HFFc6 (cell line): ENCODE data around the gene ISCU. TPM values are rescaled to one million over a fixed set of nuclear protein-coding genes. Genes with fewer than 3 reads are reported as not detected.
"Not testable (repeated sequence)": the region's sequence is repeated elsewhere in the genome, so short reads cannot be mapped to it uniquely, and the experiment has no call there.

Source experiments
- DNase-seq: peaks from one replicate; pipeline ENCODE4 v3.0.0-alpha.2; 2018
- H3K27ac Mint-ChIP-seq: 2 replicates; pipeline ENCODE4 v1.8.0; 2020; ENCODE audit warnings: mild to moderate bottlenecking, mixed read lengths
- H3K27me3 Mint-ChIP-seq: 2 replicates; pipeline ENCODE4 v1.8.0; 2021; ENCODE audit warnings: mild to moderate bottlenecking, moderate library complexity, mixed read lengths; ENCODE audit not compliant: insufficient read depth
- H3K36me3 Mint-ChIP-seq: 2 replicates; pipeline ENCODE4 v1.8.0; 2021; ENCODE audit warnings: low read depth, mixed read lengths
- H3K4me1 Mint-ChIP-seq: 2 replicates; pipeline ENCODE4 v1.8.0; 2020; ENCODE audit warnings: low read depth, mixed read lengths
- H3K4me3 Mint-ChIP-seq: 2 replicates; pipeline ENCODE4 v1.8.0; 2020; ENCODE audit warnings: mild to moderate bottlenecking, moderate library complexity, mixed read lengths
- H3K9me3 Mint-ChIP-seq: 2 replicates; pipeline ENCODE4 v1.8.0; 2020; ENCODE audit warnings: mild to moderate bottlenecking, mixed read lengths
- total RNA-seq, 6 experiments: library from RNA; stranded (reverse); fragmentation: NEBNext Ultra II Directional; extraction: Animal tissue kit (Norgen Biotek cat#: 25700); gene quantifications; 2 replicates in 1 of 6; 3 replicates in 5 of 6; pipeline ENCODE4 v1.2.3, GENCODE V29; 2021
- TF ChIP-seq, protein P1 (sequence below): fragments of 200-600 bp; sonication (generic); IDR thresholded peaks from 2 replicates; pipeline ENCODE4 v1.5.0; 2021; ENCODE audit warnings: antibody characterized with exemption, mild to moderate bottlenecking

The ISCU gene
- total RNA-seq, 6 experiments from 2014 or later = 100 to 128 (median 107) TPM

DNA sequence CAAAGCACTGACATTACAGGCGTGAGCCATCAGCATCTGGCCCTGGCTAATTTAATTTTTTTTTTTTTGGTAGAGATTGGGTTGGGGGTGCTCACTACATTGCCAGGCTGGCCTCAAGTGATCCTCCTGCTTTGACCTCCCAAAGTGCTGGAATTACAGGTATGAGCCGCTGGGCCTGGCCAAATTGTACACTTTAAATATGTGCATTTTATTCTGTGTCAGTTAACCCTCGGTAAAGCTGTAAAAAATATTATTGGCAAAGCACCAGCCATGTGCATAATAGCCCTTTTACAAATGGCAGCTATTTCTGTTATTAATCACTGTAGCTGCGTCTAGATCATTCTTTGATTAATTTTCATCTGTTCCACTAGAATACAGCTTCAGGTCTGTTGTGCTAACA is 23.5 kb downstream of the ISCU start:
- Mint-ChIP-seq H3K27ac (no peak overlapping the region), H3K36me3 (no peaks in the 10 kb centered on the region), H3K27me3 (peaks cover 4% of the 10 kb centered on the region), H3K4me1 (peaks cover under 1% of the 10 kb centered on the region), H3K9me3 (no peaks in the 10 kb centered on the region), H3K4me3 (no peak overlapping the region)
- TF ChIP-seq, protein P1, sequence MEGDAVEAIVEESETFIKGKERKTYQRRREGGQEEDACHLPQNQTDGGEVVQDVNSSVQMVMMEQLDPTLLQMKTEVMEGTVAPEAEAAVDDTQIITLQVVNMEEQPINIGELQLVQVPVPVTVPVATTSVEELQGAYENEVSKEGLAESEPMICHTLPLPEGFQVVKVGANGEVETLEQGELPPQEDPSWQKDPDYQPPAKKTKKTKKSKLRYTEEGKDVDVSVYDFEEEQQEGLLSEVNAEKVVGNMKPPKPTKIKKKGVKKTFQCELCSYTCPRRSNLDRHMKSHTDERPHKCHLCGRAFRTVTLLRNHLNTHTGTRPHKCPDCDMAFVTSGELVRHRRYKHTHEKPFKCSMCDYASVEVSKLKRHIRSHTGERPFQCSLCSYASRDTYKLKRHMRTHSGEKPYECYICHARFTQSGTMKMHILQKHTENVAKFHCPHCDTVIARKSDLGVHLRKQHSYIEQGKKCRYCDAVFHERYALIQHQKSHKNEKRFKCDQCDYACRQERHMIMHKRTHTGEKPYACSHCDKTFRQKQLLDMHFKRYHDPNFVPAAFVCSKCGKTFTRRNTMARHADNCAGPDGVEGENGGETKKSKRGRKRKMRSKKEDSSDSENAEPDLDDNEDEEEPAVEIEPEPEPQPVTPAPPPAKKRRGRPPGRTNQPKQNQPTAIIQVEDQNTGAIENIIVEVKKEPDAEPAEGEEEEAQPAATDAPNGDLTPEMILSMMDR = no peak
- DNase-seq = no peak

DNA sequence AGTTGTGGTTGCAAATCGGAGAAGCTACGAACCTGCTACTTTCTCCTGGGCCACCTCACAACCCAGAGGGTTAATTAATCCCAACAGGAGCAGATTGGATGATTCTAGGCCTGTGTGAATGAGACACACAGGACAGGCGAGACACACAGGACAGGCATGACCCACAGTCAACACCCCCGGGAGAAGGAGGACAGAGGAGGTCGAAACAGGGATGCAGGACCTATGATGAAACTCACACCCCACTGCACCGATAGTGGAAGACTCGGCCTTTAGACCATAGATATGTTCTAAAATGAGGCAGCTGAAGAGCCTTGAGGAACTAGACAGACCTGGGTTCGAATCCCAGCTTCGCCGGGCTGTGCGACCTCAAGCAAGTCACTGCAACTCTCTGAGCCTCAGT is 23.9 kb downstream of the ISCU start:
- Mint-ChIP-seq H3K27ac (no peak overlapping the region), H3K9me3 (no peaks in the 10 kb centered on the region), H3K4me1 (no peaks in the 10 kb centered on the region), H3K27me3 (peaks cover 4% of the 10 kb centered on the region), H3K4me3 (no peak overlapping the region), H3K36me3 (no peaks in the 10 kb centered on the region)
- no peak for DNase-seq
- TF ChIP-seq, protein P1 = no peak

DNA sequence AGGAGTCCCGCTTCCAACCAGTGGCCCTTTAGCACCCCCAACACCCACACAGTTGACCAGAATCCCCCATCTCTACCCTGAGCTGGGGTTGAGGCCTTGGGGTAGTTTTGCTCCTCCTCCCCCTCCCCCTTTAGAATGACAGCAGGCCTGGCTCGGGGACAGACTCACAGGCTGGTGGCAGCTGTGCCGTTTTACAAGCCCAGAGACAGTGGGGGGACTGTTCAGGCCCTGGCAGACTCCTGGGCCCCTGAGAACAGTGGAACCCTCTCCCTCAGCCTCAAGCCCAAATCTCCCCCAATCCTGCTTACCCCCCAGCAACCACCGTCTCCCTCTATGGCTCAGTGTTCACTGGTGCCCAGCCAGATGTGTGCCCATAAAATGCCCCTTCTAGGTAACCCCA is 25.4 kb downstream of the ISCU start:
- H3K4me1 Mint-ChIP-seq = no peaks in the 10 kb centered on the region
- H3K4me3 Mint-ChIP-seq = no peak overlapping the region
- no peaks in the 10 kb centered on the region for H3K36me3 Mint-ChIP-seq
- H3K9me3 Mint-ChIP-seq = no peaks in the 10 kb centered on the region
- H3K27ac Mint-ChIP-seq = no peak overlapping the region
- no peak for DNase-seq
- TF ChIP-seq, protein P1 = no peak
- peaks cover 4% of the 10 kb centered on the region for H3K27me3 Mint-ChIP-seq

DNA sequence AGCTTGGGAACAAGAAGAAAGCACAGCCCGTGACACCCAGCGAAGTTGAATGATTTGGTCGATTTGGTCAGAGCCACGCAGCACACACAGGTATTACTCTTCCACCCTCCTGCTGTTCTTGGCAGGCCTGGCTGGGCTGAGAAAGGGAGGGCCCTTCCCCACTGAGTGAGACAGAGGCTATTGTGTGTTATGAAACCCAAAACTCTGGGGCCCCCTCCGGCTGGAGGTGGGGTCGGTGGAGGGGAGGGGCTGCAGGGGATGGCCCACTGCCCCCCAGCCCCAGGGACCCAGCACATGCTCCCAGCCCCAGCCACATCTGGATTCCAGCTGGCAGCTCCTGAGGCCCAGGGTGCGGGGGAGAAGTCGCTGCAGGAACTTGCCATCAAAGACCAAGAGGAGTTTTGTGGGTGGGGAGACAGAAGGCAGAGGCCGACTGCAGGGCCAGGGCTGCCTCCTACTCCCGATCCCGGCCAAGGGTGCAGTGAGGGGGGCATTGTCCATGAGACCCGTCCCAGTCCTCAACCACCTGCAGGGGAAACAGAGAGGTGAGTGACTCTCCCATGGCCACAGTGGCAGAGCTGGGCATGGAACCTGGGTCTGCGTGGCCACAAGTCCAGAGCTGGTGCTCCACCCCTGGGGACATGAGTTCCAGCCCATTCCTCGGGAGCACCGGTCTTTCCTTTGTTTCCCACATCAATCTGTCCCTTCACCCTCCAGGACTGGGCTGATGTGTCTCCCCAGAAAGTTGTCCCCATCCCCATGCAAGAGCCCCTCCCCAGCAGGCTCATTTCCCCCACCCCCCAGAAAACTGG is 26.8 kb downstream of the ISCU start:
- no peak overlapping the region for H3K27ac Mint-ChIP-seq
- H3K27me3 Mint-ChIP-seq = peaks cover 3% of the 10 kb centered on the region; the same call in 1 of the 2 replicates
- H3K4me1 Mint-ChIP-seq = no peaks in the 10 kb centered on the region
- DNase-seq = no peak
- TF ChIP-seq, protein P1 = no peak
- H3K9me3 Mint-ChIP-seq = no peaks in the 10 kb centered on the region
- H3K36me3 Mint-ChIP-seq = no peaks in the 10 kb centered on the region
- no peak overlapping the region for H3K4me3 Mint-ChIP-seq

DNA sequence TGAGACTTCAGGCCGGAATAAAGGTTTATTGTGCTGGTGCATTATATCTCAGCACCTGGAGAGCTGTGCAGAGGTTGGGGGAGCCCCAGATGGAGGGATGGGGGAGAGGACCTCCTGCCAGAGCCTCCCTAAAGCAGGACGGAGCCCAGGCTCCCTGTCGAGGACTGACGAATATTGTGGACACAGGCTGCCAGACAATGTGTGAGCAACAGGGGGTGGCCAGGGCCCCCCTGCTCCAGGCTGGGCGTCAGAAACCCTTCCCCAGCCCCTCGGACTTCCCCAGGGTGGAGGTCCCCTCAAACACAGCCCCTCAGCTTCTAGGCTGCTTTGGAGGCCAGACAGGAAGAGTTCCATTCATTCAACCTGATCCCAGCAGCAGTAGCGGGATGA is 27.4 kb downstream of the ISCU start:
- DNase-seq = no peak
- no peaks in the 10 kb centered on the region for H3K36me3 Mint-ChIP-seq
- no peaks in the 10 kb centered on the region for H3K4me1 Mint-ChIP-seq
- TF ChIP-seq, protein P1 = no peak
- no peaks in the 10 kb centered on the region for H3K9me3 Mint-ChIP-seq
- H3K27me3 Mint-ChIP-seq = peaks cover 3% of the 10 kb centered on the region; the same call in 1 of the 2 replicates
- no peak overlapping the region for H3K27ac Mint-ChIP-seq
- H3K4me3 Mint-ChIP-seq = no peak overlapping the region

DNA sequence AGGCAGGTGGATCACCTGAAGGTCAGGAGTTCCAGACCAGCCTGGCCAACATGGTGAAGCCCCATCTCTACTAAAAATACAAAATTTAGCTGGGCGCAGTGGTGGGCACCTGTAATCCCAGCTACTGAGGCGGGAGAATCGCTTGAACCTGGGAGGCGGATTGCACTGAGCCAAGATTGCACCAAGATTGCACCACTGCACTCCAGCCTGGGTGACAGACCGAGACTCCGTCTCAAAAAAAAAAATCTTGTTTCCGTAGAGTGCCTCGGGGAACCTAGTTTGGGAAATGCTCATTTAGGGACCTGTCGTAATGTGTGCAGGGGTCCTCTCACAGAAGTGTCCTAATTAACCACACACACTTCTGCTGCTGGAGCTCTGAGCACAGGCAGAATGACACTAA is 28.1 kb downstream of the ISCU start:
- not testable (repeated sequence) for H3K9me3 Mint-ChIP-seq, H3K27me3 Mint-ChIP-seq, H3K4me1 Mint-ChIP-seq, H3K36me3 Mint-ChIP-seq, DNase-seq, H3K4me3 Mint-ChIP-seq, H3K27ac Mint-ChIP-seq
